Ramos (cell line): Measurements from ENCODE around the gene THRB.

ENCODE experiments used
- in situ Hi-C: fragments of 300-500 bp; cut with MboI; formaldehyde crosslinking; loops from one replicate; pipeline ENCODE4 v1.14.3; 2022; ENCODE audit warnings: low sequenced_read_pairs; ENCODE audit not compliant: unreplicated experiment

THRB gene

DNA sequence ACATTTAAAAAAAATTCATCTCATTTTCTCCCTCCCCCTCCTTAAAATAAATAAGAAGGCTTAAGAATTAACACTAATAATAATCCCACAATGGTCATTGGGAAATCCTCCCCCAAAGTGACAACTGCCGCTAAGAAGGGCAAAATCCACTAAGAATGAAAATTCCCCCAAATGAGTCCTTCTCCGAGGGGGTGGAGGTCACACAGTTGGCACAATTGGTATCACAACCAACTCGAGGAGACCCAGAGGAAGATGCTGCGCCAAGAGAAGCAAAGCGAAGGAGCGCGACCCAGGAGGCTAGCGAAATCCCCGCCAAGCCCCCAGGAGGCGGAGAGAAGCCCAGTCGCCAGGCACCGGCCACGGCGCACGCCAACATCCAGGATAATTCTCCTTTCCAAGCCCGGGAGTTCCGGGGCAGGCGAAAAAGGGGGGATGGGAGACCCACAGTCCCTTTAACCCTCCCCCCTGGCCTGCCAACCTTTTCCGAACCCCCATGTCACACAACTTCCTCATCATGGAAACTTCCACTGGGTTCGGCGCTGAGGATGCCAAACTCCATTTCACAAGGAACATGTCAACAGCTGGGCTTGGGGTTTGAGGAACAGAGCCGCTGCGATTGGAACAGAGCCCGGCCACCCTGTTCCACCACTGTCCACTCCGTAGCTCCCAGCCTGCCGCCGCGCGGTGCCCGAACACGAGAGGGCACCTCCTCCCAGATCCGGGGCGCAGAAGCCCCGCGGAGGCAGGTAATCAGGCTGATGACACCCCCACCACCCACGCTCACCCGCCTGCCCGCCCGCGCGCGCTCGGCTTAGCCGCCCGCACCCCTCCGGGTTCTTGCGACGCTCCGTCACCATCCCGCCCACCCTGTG is 668 bp downstream of the THRB start:
- in situ Hi-C loops: no loop called here

DNA sequence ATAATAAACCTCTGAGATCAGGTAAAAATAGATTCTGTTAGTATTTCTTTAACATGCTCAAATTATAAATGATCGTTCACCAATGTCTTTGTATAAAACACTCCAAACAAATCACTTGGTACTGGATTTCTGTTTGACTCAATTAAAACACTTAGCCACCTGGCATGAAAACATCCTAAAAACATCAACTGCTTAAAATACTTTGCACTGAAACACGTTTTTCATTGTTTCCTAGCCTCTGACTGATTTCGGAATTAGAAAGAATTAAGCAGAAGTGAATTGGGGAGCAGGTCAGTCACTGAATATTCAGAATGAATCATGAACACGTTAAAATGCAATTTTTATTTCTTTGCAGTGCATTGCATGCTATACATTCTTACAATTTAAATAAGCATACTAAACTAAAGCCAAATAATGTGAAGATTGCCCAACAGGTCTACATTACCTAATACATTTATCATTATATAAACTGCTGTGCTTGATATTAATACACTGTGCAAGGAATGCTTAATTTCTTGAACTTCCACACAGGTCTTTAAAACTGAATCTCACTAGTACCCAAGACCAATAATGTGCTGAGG is 1.6 kb downstream of the THRB start:
- in situ Hi-C loops: no loop called here

DNA sequence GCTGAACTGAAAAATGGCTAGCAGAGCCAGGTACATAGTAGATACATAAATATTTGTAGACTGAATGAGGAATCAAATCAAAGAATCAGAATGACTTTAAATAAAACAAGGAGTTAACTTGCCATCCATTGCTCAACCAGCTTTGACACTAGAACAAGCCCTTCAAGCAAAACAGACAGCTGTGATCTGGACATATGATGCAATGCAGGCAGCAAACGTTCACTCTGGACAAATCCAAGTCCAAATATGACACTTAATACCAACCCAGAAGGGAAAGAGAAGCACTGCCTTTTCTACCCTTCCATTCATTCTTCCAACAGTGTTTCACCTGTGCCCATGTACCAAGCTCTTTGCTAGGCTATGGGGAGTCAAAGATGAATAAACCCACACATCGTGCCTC is 4.5 kb downstream of the THRB start:
- in situ Hi-C loops: no loop called here

DNA sequence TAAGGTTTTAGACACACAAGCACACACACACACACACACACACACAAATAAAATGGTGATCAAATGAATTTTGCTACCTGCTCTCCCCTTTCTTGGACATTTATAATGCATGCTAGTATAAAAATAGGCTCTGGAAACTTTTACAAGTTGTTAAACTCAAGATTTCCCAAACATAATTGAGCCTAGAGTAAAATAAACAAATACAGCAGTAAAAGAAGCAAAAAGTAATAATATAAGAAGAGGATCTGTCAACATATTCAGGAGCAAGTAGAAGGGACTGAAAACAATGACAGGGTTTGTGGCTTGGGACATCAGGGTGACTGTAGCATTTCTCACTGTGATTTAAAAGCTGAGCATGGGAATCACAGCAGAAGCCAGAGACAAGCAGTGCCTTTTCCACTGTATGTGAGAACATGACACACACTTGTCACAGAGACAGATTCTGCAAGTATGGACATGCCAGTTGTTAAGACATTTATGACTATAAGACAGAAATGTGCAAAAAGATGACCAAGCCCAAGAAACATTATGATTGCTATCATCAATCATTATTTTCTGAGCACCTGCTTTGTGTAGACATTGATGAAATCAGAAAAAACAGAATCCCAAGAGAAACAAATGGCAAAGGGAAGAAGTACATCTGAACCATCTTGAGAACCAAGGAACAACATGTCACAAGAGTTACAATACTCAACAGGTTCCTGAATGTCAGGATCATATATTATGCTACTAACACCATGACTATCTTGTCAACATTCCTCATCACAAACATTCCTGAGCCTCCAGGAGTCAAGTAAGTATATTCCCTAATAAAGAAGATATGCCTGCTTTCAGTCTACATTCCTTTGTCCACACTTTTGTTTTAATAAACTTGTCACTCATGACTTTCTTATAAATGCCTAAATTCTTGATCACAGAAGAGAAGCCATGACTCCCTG is 7.1 kb downstream of the THRB start:
- in situ Hi-C loops: no loop called here

DNA sequence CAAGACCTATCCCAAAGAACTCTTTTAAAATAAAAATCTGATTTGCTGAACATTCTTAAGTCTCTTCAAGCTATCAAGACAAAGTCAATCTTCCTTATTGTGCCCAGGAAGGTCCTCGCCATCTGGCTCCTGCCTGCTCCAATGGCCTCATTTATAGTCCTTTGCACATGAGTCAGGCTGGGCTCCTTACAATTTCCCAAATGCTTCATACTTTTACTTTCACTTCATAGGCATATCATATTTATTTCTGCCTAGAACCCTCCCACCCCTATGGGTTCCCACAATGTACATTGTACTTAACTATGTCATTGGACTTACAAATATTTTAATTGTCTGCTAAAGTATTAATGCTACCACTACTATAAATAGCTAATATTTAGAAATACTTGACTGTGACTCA is 9.1 kb downstream of the THRB start:
- in situ Hi-C loops: no loop called here

DNA sequence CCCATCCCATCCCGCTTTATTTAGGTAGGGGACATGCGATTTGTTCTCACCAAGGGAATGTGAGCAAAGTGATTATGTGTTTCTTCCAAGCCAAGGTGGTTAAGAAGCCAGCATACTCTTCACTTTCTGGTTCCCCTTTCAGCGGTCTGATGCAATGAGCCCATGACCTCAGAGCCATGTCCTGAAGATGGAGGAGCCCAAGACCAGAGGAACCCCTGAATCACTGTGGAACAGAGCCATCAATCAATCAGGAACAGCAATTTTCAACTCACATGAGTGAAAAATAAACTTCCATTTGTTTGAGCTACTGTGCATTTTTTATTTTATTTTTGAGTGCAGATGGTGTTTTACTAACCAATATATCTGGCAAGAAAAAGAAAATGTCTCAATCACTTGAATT is 10.8 kb downstream of the THRB start:
- in situ Hi-C loops: no loop called here

DNA sequence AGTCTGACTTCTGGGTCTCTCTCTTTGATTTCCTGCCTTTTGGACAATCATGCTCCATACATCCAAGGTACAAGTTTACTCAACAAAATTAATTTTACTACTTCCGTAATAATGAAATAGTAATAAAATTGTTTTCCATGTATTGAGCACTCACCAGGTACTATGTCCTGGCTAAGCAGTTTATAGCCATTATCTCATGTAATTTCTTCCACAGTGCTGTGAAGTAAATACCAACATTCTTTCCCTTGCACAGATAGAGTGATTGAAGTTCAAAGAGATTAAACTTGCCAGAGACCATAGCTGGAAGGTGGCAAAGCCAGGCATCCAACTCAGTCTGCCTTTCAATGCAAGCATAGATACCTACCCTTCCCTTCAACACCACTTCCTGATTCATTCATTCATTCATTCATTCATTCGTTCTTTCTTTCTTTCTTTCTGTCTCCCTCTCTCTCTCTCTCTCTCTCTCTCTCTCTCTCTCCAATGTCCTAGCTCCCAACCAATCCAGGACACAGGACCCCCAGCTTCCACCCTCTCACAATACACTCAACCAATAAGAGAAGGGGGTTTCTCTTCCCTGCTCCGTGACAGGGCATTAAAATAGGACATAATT is 12.4 kb downstream of the THRB start:
- in situ Hi-C loops: no loop called here

DNA sequence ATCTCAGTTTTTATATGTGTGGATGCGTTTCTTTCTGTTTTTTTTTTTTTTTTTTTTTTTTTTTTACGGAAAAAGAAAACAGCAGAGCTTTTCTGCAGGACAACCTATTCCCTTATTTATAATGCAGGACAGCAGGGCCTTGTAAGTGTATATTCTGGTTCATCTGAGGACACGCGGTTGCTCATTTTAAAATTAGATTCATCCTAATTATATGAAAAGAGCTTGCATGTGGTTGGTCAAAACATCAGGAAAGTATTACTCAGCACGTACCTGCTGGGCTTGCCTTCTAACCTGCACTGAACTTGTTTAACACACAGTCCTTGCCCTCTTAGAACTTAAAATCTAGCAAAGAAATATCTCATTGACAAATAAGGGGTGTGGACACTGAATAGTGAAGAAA is 13.5 kb downstream of the THRB start:
- in situ Hi-C loops: no loop called here

DNA sequence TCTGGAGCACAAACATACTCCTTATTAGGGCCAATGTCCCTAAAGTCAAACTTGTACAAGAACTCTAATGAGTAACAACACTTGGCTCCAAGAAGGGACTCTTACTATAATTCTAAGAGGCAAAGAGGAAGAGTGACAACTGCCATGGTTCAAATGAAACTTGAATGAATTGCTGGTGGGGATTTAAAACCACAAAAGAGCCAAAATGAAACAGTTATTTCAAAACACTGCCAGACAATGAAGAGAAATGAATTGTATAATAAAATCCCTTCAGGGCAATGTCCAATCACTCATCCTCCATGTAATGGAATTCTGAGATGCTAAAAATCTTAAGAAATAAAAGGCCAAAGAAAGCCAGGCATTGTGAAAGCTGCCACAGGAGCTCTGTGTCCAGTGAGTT is 14.2 kb downstream of the THRB start:
- in situ Hi-C loops: no loop called here

DNA sequence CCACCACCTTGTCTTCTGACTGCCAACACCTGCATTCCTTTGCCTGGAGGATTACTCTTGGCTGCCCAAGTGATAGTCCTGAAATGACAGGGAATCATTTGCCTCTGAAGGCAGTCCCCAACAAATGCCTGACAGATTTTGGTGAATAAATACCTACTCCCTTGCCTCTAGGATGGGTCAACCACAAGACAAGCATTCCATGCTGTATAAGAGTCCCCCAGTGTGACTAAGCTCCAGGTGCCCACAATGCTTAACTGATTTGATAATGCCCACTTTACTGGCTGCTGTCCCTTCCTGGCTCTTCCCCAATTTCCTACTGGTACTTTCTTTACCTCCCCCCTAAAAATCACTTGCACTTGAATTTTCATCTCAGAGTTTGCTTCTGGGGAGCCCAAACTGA is 14.8 kb downstream of the THRB start:
- in situ Hi-C loops: no loop called here

DNA sequence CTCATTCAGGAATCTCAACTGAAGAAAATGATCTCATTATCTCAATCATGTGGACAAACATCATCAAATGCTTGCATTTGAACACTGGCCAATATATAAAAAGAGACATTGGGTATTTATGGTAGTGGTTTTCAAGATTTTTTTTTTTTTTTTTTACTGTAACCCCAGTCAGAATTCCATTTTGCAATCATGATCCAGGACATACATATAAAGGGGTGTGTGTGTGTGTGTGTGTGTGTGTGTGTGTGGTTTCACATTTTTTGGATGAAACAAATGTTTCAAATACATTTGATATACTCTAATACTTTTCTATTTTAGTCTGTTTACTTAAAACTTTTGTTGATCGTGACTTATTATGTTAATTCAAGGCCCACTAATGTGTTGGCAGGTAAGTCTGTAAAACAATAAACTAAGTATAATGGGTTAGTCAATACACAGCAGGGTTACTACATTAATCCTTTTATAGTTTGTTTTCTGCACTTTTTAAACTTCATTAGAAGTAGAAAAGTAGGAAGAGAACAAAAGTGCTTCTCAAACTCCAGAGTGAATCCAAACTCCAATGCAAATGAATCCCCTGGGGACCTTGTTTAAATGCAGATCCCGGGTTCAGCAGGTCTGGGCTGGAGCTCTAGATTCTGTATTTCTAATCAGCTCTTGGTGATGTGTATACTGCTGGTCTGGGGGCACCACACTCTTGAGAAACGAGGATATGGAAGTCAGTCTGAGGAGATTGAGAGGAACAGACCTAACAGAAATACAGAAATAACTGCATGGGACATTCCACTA is 17.6 kb downstream of the THRB start:
- in situ Hi-C loops: no loop called here

DNA sequence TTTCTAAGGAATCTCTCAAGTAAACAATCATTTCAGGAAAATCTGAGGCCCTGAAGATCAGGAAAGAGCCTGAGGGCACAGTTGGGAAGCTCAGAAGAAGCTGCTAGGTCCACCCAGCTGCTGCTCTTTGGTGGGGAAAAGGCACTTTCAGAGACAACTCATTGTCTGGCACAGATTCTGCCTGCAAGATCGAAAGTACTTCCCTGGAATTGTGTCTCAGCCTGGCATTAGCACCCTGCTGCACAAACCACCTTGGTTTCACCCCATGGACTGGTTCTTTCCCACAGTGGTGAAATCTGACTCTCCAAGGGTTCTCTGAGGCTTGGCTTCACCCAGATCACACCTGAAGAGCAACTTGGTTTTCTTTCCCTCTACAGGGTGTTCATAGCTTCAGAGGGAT is 18.7 kb downstream of the THRB start:
- in situ Hi-C loops: no loop called here

DNA sequence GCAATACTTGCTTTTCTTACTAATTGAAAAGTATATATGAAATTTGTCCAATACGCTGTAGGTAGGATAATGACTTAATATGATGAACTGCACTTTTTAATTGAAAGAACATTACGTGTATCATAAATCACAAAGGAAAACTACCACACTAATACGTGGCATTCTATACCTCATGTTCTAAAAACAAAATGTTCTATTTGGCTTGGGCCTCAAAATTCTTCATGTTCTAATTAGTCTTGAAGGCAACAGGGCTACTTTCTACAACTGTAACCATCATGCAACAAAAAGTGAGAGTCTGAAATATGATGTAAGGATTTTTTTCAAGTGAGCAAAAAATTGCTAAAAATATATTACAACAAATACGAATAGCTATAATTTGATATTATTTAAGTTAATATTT is 19.8 kb downstream of the THRB start:
- in situ Hi-C loops: no loop called here

DNA sequence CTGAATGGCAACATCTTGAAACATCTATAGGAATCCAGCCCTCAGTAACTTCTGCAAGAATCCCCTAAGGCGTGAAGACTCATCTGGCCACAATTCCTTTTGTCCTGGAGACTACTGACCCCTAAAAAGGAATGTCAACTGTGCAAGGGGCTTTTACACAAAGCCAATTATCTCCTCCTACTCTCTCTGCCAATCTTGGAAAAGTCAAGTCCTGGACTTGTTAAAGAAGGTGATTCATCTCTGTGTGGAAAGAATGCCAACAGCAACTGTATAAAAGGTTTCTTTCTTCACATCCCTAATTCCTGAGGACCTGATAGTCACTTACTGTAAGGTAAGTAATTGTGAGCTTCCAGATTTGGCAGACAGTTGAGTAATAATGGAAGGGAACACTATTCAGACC is 22.3 kb downstream of the THRB start:
- in situ Hi-C loops: no loop called here

DNA sequence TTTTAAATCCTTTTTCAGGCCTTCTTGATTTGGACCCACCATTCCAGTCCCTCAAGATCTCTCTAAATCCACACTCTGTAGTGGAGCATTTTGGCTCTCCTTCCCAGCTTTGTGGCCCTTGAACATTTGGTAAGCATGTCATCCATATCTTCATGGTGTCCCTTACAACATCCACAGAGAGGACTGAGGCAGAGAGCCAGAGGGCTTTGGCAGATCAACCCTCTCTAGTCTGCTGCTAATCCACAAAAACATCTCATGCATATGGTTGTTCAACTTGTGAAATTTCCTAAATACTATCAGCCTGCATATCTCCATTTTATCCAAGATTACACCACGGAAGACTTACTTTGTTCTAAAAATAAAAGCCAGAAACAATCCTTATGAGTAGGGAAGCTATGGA is 23.2 kb downstream of the THRB start:
- in situ Hi-C loops: no loop called here

DNA sequence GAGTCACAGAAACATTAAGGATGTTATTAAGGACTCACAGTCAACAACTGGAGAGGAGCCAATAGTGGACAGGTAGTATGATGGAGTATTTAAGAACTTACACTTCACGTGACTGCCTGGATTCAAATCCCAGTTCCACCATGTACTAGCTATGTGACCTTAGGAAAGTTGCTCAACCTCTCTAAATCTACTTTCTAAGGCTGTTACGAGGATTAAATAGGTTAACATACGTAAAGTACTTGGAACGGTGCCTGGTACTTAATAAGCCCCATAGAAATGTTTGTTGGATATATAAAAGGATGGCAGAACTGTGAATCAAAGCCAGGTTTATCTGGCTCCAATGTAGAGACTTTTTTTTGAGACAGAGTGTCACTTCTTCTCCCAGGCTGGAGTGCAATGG is 24.4 kb downstream of the THRB start:
- in situ Hi-C loops: no loop called here

DNA sequence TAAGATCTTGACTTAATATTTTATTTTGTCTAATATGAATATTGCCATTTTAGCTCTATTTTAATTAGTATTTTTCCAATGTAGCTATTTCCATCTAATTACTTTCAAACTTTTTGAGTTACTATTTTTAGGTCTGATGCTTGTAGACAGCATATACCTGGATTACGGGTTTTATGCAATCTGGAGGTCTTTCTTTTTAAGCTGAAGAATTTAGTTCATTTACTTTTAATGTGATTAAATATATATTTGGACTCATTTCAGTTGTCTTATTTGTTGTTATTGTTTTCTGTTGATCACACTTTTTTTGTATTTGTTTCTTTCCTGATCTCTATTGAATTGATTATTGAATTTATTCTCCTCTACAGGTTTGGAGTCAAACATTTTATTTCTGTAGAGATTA is 30.3 kb downstream of the THRB start:
- in situ Hi-C loops: no loop called here

DNA sequence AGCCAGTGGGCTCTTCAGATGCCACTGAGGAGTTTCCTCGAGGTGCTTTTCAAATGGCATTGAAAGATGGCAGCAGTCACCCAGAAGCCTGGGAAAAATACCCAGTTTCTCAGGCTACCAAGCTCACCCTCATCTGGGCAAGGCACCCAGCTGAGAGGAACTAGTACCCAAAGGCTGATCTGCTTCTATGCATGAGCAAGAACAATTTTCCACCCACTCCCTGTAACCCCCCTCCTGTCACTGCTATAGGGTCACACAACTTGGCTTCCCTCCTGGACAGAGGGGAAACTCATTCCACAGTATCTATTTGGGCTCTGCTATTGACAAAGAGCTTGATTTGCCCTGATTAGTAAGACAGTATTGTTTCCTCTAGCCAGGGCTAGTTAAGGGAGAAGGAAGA is 31.9 kb downstream of the THRB start:
- in situ Hi-C loops: no loop called here

DNA sequence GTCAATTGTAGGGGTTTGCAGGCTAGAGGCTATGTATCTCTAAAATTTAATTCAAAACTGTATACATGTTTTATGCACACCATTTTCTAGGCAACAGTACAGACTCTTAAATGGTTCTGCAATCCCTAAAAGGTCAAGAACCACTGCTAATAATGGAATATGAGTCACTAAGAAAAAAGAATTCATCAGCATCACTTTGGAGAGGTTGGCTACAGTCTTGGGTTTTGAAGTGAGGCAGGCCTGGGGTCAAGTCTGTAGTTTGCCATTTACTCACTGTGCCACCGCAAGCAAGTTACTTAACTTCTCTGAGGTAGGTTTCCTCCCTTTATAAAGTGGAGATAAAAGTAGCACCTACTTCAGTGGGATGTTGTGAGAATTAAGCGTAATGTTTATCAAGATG is 33.7 kb downstream of the THRB start:
- in situ Hi-C loops: no loop called here

DNA sequence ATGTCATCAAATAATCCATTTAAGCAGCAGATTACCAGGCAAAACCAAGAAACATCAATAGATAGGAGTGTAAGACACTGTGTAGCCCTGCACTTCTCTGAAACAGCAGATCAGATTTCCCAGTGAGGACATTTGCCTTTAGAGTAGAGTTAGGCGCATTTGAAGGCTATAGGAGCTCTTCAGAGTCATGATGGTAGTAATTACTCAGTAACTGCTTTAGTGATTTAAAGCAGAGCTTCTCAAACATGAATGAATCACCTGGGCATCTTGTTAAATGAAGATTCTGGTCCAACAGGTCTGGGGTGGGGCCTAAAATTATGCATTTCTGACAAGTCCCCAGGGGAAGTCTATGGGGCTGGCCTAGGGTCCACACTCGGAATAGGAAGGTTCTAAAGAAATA is 36.9 kb downstream of the THRB start:
- in situ Hi-C loops: no loop called here
